Testis (tissue), 3 donors: ENCODE measurements around the gene SLC2A6. TPM values are rescaled to one million over a fixed set of nuclear protein-coding genes. Genes with fewer than 3 reads are reported as not detected.

Experiments
- DNase-seq: peaks from one replicate; pipeline ENCODE4 v3.0.0-alpha.2; 2019
- H3K27ac ChIP-seq, 2 donors: fragments of 200-600 bp; sonication (generic); one replicate each; pipeline ENCODE4 v1.5.1; 2019
- H3K27me3 ChIP-seq: fragments of 200-600 bp; sonication (generic); one replicate; pipeline ENCODE4 v1.5.1; 2019
- H3K36me3 ChIP-seq: fragments of 200-600 bp; sonication (generic); one replicate; pipeline ENCODE4 v1.5.1; 2017; ENCODE audit warnings: low read depth; ENCODE audit errors: missing control alignments
- H3K4me1 ChIP-seq: fragments of 200-600 bp; sonication (generic); one replicate; pipeline ENCODE4 v1.5.1; 2019
- H3K4me3 ChIP-seq, 2 donors: fragments of 200-600 bp; sonication (generic); one replicate each; pipeline ENCODE4 v1.5.1; 2017 to 2019
- H3K9me3 ChIP-seq: fragments of 200-600 bp; sonication (generic); one replicate; pipeline ENCODE4 v1.5.1; 2017
- POLR2A ChIP-seq: fragments of 450-650 bp; IDR thresholded peaks from one replicate; pipeline ENCODE4 v1.6.1; 2017; ENCODE audit warnings: antibody characterized with exemption, mild to moderate bottlenecking, moderate library complexity
- WGBS, 2 donors: methylation state at CpG; one replicate each; pipeline ENCODE4 v1.1.5; 2018; 5-methylcytosine and 5-hydroxymethylcytosine counted together
- intact Hi-C: fragments of 100-400 bp; cut with DNase I; formaldehyde crosslinking; loops from one replicate; pipeline ENCODE4 v1.15.1; 2023; ENCODE audit warnings: low total_unique reads
- polyA plus RNA-seq: library from polyadenylated mRNA; stranded (reverse); fragments of 350-450 nt; fragmentation: Illumina TruSeq; extraction: RNeasy Lipid Tissue Mini Kit (QIAGEN cat#74804); gene quantifications from one replicate; pipeline ENCODE4 v1.2.3, GENCODE V29; 2014; ENCODE audit warnings: low read depth, low replicate concordance; ENCODE audit not compliant: insufficient read depth
- total RNA-seq, 2 donors: library from RNA; depleted of rRNA; stranded (reverse); fragments of >200 nt; gene quantifications; one replicate each; pipeline ENCODE4 v1.2.3, GENCODE V29; 2016
- TF ChIP-seq, protein P1 (sequence below), 3 experiments: fragments of 450-650 bp in 2 of 3; fragments of 200-600 bp in 1 of 3; sonication (generic) in 1 of 3; IDR thresholded peaks; one replicate each; pipeline ENCODE4 v1.5.1; 2016 to 2019; ENCODE audit warnings: antibody characterized with exemption in 3 of 3, mild to moderate bottlenecking in 2 of 3, moderate library complexity in 1 of 3

SLC2A6 gene
- total and polyA plus RNA-seq, 3 donors from 2014 or later, result 2.6 to 3.5 (median 2.9) TPM

DNA sequence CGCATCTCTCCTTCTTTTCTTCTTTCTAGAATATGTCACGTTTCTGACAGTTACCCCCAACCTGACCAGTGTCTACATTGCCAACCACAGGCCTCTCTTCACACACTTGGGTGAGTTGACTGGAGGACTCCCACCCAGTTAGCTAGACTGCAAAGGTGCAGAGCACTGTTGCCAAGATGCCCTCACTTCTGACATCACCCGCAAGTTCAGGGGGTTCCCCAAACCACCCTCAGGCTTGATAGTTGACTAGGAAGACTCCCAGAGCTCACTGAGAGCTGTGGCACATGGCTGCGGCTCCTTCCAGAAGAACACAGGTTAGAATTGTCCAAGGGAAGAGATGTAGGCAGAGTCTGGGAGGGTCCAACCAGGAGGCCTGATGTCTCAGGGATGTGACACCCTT is 39.6 kb downstream of the SLC2A6 start:
- Histone ChIP-seq H3K4me3 (no peak overlapping the region), H3K9me3 (no peaks in the 10 kb centered on the region), H3K27me3 (no peaks in the 10 kb centered on the region), H3K27ac (no peak overlapping the region), H3K4me1 (no peaks in the 10 kb centered on the region), H3K36me3 (no peaks in the 10 kb centered on the region)
- TF ChIP-seq, protein P1, sequence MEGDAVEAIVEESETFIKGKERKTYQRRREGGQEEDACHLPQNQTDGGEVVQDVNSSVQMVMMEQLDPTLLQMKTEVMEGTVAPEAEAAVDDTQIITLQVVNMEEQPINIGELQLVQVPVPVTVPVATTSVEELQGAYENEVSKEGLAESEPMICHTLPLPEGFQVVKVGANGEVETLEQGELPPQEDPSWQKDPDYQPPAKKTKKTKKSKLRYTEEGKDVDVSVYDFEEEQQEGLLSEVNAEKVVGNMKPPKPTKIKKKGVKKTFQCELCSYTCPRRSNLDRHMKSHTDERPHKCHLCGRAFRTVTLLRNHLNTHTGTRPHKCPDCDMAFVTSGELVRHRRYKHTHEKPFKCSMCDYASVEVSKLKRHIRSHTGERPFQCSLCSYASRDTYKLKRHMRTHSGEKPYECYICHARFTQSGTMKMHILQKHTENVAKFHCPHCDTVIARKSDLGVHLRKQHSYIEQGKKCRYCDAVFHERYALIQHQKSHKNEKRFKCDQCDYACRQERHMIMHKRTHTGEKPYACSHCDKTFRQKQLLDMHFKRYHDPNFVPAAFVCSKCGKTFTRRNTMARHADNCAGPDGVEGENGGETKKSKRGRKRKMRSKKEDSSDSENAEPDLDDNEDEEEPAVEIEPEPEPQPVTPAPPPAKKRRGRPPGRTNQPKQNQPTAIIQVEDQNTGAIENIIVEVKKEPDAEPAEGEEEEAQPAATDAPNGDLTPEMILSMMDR (IDR thresholded peaks at IDR 0.05), result no peak
- TF ChIP-seq POLR2A, result no peak
- WGBS, 2 donors, result 67 to 69% methylated on average over 3 to 4 of the region's 4 CpGs
- intact Hi-C loops, result no loop called here
- DNase-seq, result no peak

DNA sequence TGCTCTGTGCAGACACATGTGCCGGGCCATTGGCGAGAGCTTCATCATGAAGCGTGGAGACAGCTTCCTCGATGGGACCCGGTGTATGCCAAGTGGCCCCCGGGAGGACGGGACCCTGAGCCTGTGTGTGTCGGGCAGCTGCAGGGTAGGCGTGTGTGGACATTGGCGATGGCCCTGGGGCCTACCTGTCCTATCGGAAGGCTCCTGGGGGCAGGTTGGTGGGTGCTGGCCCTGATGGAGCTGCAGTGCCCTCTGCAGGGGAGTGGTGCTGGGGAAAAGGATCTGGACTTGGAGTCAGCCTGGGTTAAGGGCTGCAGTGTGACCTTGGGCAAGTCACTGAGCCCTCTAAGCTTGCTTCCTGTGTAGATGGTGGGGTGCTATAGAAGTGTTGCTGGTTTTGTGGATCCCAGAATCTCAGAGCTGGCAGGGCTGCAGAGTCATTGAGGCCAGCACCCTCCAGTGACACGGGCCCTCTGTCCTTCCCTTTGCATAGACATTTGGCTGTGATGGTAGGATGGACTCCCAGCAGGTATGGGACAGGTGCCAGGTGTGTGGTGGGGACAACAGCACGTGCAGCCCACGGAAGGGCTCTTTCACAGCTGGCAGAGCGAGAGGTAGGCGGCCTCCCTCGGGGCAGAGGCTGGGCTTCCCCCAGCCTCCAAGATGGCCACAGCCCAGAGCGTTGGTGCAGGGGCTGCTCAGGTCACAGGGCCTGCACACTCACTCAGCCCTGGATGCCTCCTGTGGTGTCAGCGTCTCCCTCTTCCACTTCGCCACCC is 41.0 kb downstream of the SLC2A6 start:
- no peaks in the 10 kb centered on the region for H3K36me3 ChIP-seq
- H3K4me3 ChIP-seq, result no peak overlapping the region
- WGBS, 2 donors, result 93 to 100% methylated on average over 5 to 20 of the region's 20 CpGs
- intact Hi-C loops, result no loop called here
- no peaks in the 10 kb centered on the region for H3K9me3 ChIP-seq
- TF ChIP-seq, protein P1 (IDR thresholded peaks at IDR 0.05), result no peak
- TF ChIP-seq POLR2A, result no peak
- H3K27me3 ChIP-seq, result no peaks in the 10 kb centered on the region
- H3K27ac ChIP-seq, result no peak overlapping the region
- no peak for DNase-seq
- no peaks in the 10 kb centered on the region for H3K4me1 ChIP-seq

DNA sequence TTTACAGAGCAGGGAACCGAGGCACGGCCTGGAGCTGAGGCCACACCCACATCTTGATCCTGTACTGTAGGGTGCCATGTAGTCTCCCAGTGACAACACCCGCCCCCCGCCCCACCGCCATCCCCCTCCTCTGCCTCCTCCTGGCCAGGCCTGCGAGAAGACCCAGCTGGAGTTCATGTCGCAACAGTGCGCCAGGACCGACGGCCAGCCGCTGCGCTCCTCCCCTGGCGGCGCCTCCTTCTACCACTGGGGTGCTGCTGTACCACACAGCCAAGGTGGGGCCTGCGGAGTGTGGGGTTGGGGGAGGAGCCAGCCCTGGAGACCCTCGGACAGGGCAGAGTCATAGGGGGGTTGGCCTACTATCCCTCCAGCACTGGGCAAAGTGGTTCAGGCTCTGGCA is 42.2 kb downstream of the SLC2A6 start:
- 67 to 93% methylated on average over 3 to 16 of the region's 16 CpGs for WGBS, 2 donors
- H3K27me3 ChIP-seq, result no peaks in the 10 kb centered on the region
- intact Hi-C loops, result no loop called here

DNA sequence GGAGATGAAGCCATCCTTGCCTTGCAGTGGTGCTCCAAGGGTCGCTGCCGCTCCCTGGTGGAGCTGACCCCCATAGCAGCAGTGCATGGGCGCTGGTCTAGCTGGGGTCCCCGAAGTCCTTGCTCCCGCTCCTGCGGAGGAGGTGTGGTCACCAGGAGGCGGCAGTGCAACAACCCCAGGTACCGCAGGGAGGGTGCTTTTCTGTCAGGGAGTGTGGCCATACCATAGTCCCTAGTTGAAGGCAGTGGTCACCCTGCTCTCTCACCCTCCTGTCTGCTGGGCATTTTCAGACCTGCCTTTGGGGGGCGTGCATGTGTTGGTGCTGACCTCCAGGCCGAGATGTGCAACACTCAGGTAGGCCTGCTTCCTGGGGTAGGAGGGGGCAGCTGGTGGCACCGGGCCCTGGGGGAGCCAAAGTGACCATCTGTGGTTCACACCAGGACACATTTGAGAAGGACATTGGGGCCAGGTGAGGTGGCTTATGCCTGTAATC is 45.5 kb downstream of the SLC2A6 start:
- DNase-seq, result no peak
- intact Hi-C loops, result no loop called here
- Histone ChIP-seq H3K4me1 (no peaks in the 10 kb centered on the region), H3K27ac (no peak overlapping the region), H3K9me3 (no peaks in the 10 kb centered on the region), H3K27me3 (no peaks in the 10 kb centered on the region), H3K4me3 (no peak overlapping the region), H3K36me3 (no peaks in the 10 kb centered on the region)
- WGBS, 2 donors, result 78 to 86% methylated on average over 3 to 11 of the region's 11 CpGs
- TF ChIP-seq, protein P1 (IDR thresholded peaks at IDR 0.05), result no peak
- no peak for TF ChIP-seq POLR2A

More for the DNA sequence above, 42.2 kb downstream of the SLC2A6 start:
- Histone ChIP-seq H3K9me3 (no peaks in the 10 kb centered on the region), H3K36me3 (no peaks in the 10 kb centered on the region), H3K4me3 (no peak overlapping the region), H3K4me1 (no peaks in the 10 kb centered on the region), H3K27ac (no peak overlapping the region)
- no peak for TF ChIP-seq POLR2A
- TF ChIP-seq, protein P1 (IDR thresholded peaks at IDR 0.05), result no peak
- DNase-seq, result no peak

DNA sequence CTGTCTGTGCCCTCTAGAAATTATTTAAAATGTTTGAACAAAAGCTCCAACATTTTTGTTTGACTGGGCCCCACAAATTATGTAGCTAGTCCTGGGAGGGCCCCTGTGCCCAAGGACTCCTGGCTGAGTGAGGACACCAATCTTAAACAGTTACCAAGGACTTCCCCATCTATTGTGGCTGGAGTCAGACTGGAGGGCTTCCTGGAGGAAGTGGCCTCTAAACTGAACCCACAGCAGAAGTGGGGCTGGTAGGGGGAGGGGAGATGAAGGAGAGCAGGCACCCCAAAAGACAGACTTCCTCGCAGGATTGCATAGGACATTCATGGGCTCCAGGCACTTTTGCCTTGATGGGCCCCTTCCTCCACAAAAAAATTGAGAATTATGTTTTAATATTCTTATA is 48.7 kb downstream of the SLC2A6 start:
- TF ChIP-seq POLR2A, result no peak
- TF ChIP-seq, protein P1 (IDR thresholded peaks at IDR 0.05), result no peak
- 85 to 90% methylated on average over 1 of the region's 1 CpG for WGBS, 2 donors

More for the DNA sequence above, 48.7 kb downstream of the SLC2A6 start:
- Histone ChIP-seq H3K36me3 (no peaks in the 10 kb centered on the region), H3K4me1 (no peaks in the 10 kb centered on the region), H3K4me3 (peak overlapping the region in 1 of 2 donors; percentile 36), H3K9me3 (no peaks in the 10 kb centered on the region), H3K27ac (no peak overlapping the region), H3K27me3 (no peaks in the 10 kb centered on the region)
- intact Hi-C loops, result no loop called here
- DNase-seq, result no peak
